ENCODE data around the gene FN3K.

DNA sequence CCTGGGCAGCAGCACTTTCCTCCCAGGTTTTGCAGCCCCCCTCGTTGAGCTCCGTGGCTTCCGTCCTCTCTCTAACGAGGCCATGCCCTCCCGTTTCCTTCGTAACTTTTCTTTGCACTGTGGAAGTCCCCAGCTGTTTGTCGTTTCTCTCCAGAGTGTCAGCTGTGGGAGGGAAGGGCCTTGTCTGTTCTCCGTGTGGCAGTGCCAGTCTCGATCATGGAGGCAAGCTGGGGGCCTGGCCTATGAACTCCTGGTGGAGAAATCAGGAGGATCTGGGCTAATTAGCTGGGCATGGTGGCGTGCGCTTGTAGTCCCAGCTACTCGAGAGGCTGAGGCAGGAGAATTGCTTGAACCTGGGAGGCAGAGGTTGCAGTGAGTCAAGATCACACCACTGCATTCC is 44.8 kb downstream of the FN3K start:
- TF ChIP-seq, protein P1, sequence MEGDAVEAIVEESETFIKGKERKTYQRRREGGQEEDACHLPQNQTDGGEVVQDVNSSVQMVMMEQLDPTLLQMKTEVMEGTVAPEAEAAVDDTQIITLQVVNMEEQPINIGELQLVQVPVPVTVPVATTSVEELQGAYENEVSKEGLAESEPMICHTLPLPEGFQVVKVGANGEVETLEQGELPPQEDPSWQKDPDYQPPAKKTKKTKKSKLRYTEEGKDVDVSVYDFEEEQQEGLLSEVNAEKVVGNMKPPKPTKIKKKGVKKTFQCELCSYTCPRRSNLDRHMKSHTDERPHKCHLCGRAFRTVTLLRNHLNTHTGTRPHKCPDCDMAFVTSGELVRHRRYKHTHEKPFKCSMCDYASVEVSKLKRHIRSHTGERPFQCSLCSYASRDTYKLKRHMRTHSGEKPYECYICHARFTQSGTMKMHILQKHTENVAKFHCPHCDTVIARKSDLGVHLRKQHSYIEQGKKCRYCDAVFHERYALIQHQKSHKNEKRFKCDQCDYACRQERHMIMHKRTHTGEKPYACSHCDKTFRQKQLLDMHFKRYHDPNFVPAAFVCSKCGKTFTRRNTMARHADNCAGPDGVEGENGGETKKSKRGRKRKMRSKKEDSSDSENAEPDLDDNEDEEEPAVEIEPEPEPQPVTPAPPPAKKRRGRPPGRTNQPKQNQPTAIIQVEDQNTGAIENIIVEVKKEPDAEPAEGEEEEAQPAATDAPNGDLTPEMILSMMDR (IDR thresholded peaks at IDR 0.05) = no peak
- TF ChIP-seq POLR2A (IDR thresholded peaks at IDR 0.05) (no peak), POLR2AphosphoS5 (IDR thresholded peaks at IDR 0.05; ENCODE audit: insufficient read depth in 1 of 2, low read depth in 1 of 2) (no peak)

Measured in vagina (tissue), 2 donors.